OCI-LY3 (cell line): ENCODE data around the gene TF.

Source experiments
- H2AFZ ChIP-seq: fragments of 200-600, 300-600 bp; shearing (Covaris generic); 2 replicates; pipeline ENCODE4 v1.6.0; 2014; ENCODE audit warnings: antibody characterized with exemption, low read depth, low read length
- H3K27ac ChIP-seq: fragments of 200-600, 300-600 bp; sonication (generic); 2 replicates; pipeline ENCODE4 v1.5.1; 2014; ENCODE audit warnings: mild to moderate bottlenecking, low read length, moderate library complexity, mixed read lengths
- H3K27me3 ChIP-seq: fragments of 200-600, 300-600 bp; sonication (generic); 2 replicates; pipeline ENCODE4 v1.6.1; 2014; ENCODE audit warnings: low read depth, low read length, mixed read lengths
- H3K36me3 ChIP-seq: fragments of 200-600, 300-600 bp; sonication (generic); replicated peaks from 2 replicates; pipeline ENCODE3; 2014; ENCODE audit warnings: low read depth, low read length, mixed read lengths
- H3K4me1 ChIP-seq: fragments of 300-600, 200-600 bp; sonication (generic); 2 replicates; pipeline ENCODE4 v1.6.1; 2014; ENCODE audit warnings: low read length, mixed read lengths
- H3K4me2 ChIP-seq: fragments of 200-600, 300-600 bp; sonication (generic); 2 replicates; pipeline ENCODE4 v1.6.1; 2014; ENCODE audit warnings: low read length, mixed read lengths
- H3K4me3 ChIP-seq: fragments of 300-600, 200-600 bp; sonication (generic); 2 replicates; pipeline ENCODE4 v1.5.1; 2014; ENCODE audit warnings: antibody characterized with exemption, mild to moderate bottlenecking, low read length, moderate library complexity
- H3K79me2 ChIP-seq: fragments of 300-600, 200-600 bp; shearing (Covaris generic); 2 replicates; pipeline ENCODE4 v1.6.1; 2014; ENCODE audit warnings: mild to moderate bottlenecking, low read length, mixed read lengths
- H3K9ac ChIP-seq: fragments of 300-600, 200-600 bp; shearing (Covaris generic); 2 replicates; pipeline ENCODE4 v1.6.0; 2014; ENCODE audit warnings: mild to moderate bottlenecking, low read length, moderate library complexity
- H3K9me3 ChIP-seq: fragments of 200-600, 300-600 bp; shearing (Covaris generic); 2 replicates; pipeline ENCODE4 v1.6.1; 2014; ENCODE audit warnings: low read length, mixed read lengths; ENCODE audit not compliant: insufficient read depth
- H4K20me1 ChIP-seq: fragments of 200-600, 300-600 bp; sonication (generic); 2 replicates; pipeline ENCODE4 v1.6.1; 2016; ENCODE audit warnings: low read length, mixed read lengths; ENCODE audit not compliant: insufficient read depth
- EZH2phosphoT487 ChIP-seq: fragments of 200-600 bp; shearing (Covaris generic); IDR thresholded peaks from 2 replicates; pipeline ENCODE4 v1.6.1; 2018; ENCODE audit warnings: antibody characterized with exemption, mixed run types, low read depth
- TF ChIP-seq, protein P1 (sequence below): fragments of 200-600, 300-600 bp; sonication (generic); IDR thresholded peaks from 2 replicates; pipeline ENCODE4 v1.5.1; 2014; ENCODE audit warnings: antibody characterized with exemption, low read length, low read depth

TF gene

DNA sequence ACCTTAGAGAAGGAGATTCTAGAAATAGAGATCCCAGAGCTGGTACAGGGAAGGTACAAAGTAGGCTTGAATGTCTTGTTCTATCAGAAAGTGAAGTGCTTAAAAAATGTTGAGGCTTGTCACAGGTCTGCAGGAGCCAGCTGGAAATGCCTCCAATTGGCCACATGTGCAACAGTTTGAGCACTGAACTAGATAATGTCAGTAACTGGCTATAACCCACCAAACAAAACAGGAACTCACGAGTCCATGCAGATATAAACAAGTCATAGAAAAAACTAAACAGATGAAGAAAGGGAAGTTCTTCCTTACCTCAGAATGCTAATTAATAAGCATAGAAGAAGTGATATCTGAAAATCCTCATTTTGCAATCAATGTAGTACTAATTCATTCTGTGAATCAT is 11.9 kb upstream of the TF start:
- Histone ChIP-seq H3K79me2 (no peaks in the 10 kb centered on the region), H3K36me3 (no peaks in the 10 kb centered on the region), H3K4me1 (no peaks in the 10 kb centered on the region), H3K9me3 (no peaks in the 10 kb centered on the region), H4K20me1 (no peaks in the 10 kb centered on the region), H3K27me3 (peaks cover 19% of the 10 kb centered on the region; the same call in 1 of the 2 replicates), H3K4me2 (no peak overlapping the region), H3K4me3 (no peak overlapping the region), H2AFZ (no peak overlapping the region), H3K27ac (no peak overlapping the region), H3K9ac (no peak overlapping the region)
- TF ChIP-seq EZH2phosphoT487 = no peak
- TF ChIP-seq, protein P1, sequence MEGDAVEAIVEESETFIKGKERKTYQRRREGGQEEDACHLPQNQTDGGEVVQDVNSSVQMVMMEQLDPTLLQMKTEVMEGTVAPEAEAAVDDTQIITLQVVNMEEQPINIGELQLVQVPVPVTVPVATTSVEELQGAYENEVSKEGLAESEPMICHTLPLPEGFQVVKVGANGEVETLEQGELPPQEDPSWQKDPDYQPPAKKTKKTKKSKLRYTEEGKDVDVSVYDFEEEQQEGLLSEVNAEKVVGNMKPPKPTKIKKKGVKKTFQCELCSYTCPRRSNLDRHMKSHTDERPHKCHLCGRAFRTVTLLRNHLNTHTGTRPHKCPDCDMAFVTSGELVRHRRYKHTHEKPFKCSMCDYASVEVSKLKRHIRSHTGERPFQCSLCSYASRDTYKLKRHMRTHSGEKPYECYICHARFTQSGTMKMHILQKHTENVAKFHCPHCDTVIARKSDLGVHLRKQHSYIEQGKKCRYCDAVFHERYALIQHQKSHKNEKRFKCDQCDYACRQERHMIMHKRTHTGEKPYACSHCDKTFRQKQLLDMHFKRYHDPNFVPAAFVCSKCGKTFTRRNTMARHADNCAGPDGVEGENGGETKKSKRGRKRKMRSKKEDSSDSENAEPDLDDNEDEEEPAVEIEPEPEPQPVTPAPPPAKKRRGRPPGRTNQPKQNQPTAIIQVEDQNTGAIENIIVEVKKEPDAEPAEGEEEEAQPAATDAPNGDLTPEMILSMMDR = no peak

GRCh38 chr3:133742351-133743091 is 3.7 kb upstream of the TF start:
- H3K27ac ChIP-seq = no peak overlapping the region
- TF ChIP-seq, protein P1 = no peak
- no peak for TF ChIP-seq EZH2phosphoT487
- H3K9me3 ChIP-seq = no peaks in the 10 kb centered on the region
- no peaks in the 10 kb centered on the region for H3K36me3 ChIP-seq
- H3K4me1 ChIP-seq = no peaks in the 10 kb centered on the region
- no peak overlapping the region for H3K4me2 ChIP-seq
- no peak overlapping the region for H2AFZ ChIP-seq
- no peak overlapping the region for H3K9ac ChIP-seq
- H3K79me2 ChIP-seq = no peaks in the 10 kb centered on the region
- H3K4me3 ChIP-seq = no peak overlapping the region
- no peaks in the 10 kb centered on the region for H4K20me1 ChIP-seq
- peaks cover 16% of the 10 kb centered on the region; the same call in 1 of the 2 replicates for H3K27me3 ChIP-seq

GRCh38 chr3:133744241-133744640 is 2.0 kb upstream of the TF start:
- Histone ChIP-seq H3K4me3 (no peak overlapping the region), H3K4me1 (no peaks in the 10 kb centered on the region), H3K27ac (no peak overlapping the region), H3K27me3 (peaks cover 16% of the 10 kb centered on the region; the same call in 1 of the 2 replicates), H3K4me2 (no peak overlapping the region), H3K79me2 (no peaks in the 10 kb centered on the region), H3K36me3 (no peaks in the 10 kb centered on the region), H4K20me1 (no peaks in the 10 kb centered on the region), H3K9me3 (no peaks in the 10 kb centered on the region), H2AFZ (no peak overlapping the region), H3K9ac (no peak overlapping the region)
- TF ChIP-seq, protein P1 = no peak
- TF ChIP-seq EZH2phosphoT487 = no peak

DNA sequence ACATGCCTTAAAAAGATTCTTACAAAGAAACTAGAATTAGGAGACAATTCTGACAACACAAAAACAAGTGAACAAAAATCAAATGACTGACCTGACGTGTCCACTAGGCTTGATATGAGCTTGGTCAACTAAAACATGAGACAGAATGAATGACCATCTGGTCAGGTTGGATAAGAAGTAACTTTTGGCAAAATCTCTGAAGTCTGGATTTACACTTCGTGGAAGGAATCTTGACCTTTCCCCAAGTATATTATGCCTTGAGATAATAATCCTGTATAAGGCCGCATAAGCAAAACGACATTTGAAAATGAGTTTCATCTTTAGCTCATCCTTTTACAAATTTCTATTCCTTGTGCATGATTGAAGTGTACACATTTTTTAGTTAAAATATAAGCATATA is 1.1 kb upstream of the TF start:
- Histone ChIP-seq H3K79me2 (no peaks in the 10 kb centered on the region), H3K9ac (no peak overlapping the region), H3K9me3 (no peaks in the 10 kb centered on the region)

More for the DNA sequence above, 1.1 kb upstream of the TF start:
- Histone ChIP-seq H3K4me1 (no peaks in the 10 kb centered on the region), H2AFZ (no peak overlapping the region), H3K27me3 (peaks cover 16% of the 10 kb centered on the region; the same call in 1 of the 2 replicates), H4K20me1 (no peaks in the 10 kb centered on the region), H3K4me3 (no peak overlapping the region), H3K36me3 (no peaks in the 10 kb centered on the region), H3K4me2 (no peak overlapping the region), H3K27ac (no peak overlapping the region)
- TF ChIP-seq, protein P1 = no peak
- no peak for TF ChIP-seq EZH2phosphoT487
